ENCODE measurements around the gene PPT2. TPM values are rescaled to one million over a fixed set of nuclear protein-coding genes. Genes with fewer than 3 reads are reported as not detected.

The PPT2 gene
- polyA plus RNA-seq, 1 donor from 2014 or later: 330 TPM

- no peaks in the 10 kb centered on the region for H3K27me3 ChIP-seq (ENCODE audit: insufficient read depth, low read depth, low read length)
- TF ChIP-seq MXI1 (conservative IDR thresholded peaks at IDR 0.05; ENCODE audit: poor library complexity, severe bottlenecking): peak; percentile 25
- no peak for TF ChIP-seq CTCF (IDR thresholded peaks at IDR 0.05; ENCODE audit: poor library complexity, severe bottlenecking)
- no peak for TF ChIP-seq POLR2AphosphoS5 (IDR thresholded peaks at IDR 0.05)
- TF ChIP-seq TAF1 (IDR thresholded peaks at IDR 0.05; ENCODE audit: low read depth): no peak
- no peak for TF ChIP-seq RAD21 (conservative IDR thresholded peaks at IDR 0.05)
- H2AFZ ChIP-seq (ENCODE audit: low read depth, low read length): peak overlapping the region; percentile 69
- H3K4me3 ChIP-seq (ENCODE audit: low read length): peak overlapping the region; percentile 91
- H3K27ac ChIP-seq (ENCODE audit: low read length): peak overlapping the region; percentile 97
- H3K36me3 ChIP-seq (ENCODE audit: insufficient read depth, low read length): no peaks in the 10 kb centered on the region
- peaks cover 4% of the 10 kb centered on the region for H3F3A ChIP-seq (ENCODE audit: insufficient read depth, low read length, poor library complexity, severe bottlenecking)
- peaks cover 48% of the 10 kb centered on the region for H3K79me2 ChIP-seq (replicated peaks; ENCODE audit: insufficient read depth, low read length)
- no peaks in the 10 kb centered on the region for H3K9me2 ChIP-seq (ENCODE audit: insufficient read depth, low read length)
- peak overlapping the region; percentile 88 for H3K4me2 ChIP-seq (ENCODE audit: low read length)
- H3K9me3 ChIP-seq (ENCODE audit: low read length): no peaks in the 10 kb centered on the region
- no peaks in the 10 kb centered on the region for H4K20me1 ChIP-seq (ENCODE audit: insufficient read depth)
- H3K9ac ChIP-seq (ENCODE audit: low read length): peak overlapping the region; percentile 99
Observed at GRCh38 chr6:32175322-32175710, 21.4 kb downstream of the PPT2 start.

- H3K9me2 ChIP-seq (ENCODE audit: insufficient read depth, low read length): no peaks in the 10 kb centered on the region
- H3K4me2 ChIP-seq (ENCODE audit: low read length): peak within 1 kb of the TSS; percentile 90
- peaks cover 51% of the 10 kb centered on the region for H3K79me2 ChIP-seq (replicated peaks; ENCODE audit: insufficient read depth, low read length)
- TF ChIP-seq MXI1 (conservative IDR thresholded peaks at IDR 0.05; ENCODE audit: poor library complexity, severe bottlenecking): peak; percentile 30
- peak; percentile 89 for TF ChIP-seq POLR2AphosphoS5 (IDR thresholded peaks at IDR 0.05)
- no peak for TF ChIP-seq EP300 (conservative IDR thresholded peaks at IDR 0.05; ENCODE audit: poor library complexity, severe bottlenecking)
- TF ChIP-seq SMC3 (conservative IDR thresholded peaks at IDR 0.05; ENCODE audit: poor library complexity): peak; percentile 27
- no peak for TF ChIP-seq EZH2 (IDR thresholded peaks at IDR 0.05; ENCODE audit: borderline replicate concordance, insufficient read depth, low read length, poor library complexity, severe bottlenecking)
- TF ChIP-seq TAF1 (IDR thresholded peaks at IDR 0.05; ENCODE audit: low read depth): peak; percentile 83
- no peaks in the 10 kb centered on the region for H3K27me3 ChIP-seq (ENCODE audit: insufficient read depth, low read depth, low read length)
- H3K4me3 ChIP-seq (ENCODE audit: low read length): peak within 1 kb of the TSS; percentile 91
- no peaks in the 10 kb centered on the region for H3K36me3 ChIP-seq (ENCODE audit: insufficient read depth, low read length)
- H4K20me1 ChIP-seq (ENCODE audit: insufficient read depth): no peaks in the 10 kb centered on the region
- H2AFZ ChIP-seq (ENCODE audit: low read depth, low read length): peak within 1 kb of the TSS; percentile 69
- H3F3A ChIP-seq (ENCODE audit: insufficient read depth, low read length, poor library complexity, severe bottlenecking): peaks cover 4% of the 10 kb centered on the region
- H3K27ac ChIP-seq (ENCODE audit: low read length): peak within 1 kb of the TSS; percentile 97
- H3K9me3 ChIP-seq (ENCODE audit: low read length): no peaks in the 10 kb centered on the region
- peak within 1 kb of the TSS; percentile 99 for H3K9ac ChIP-seq (ENCODE audit: low read length)
Observed at GRCh38 chr6:32175711-32176475, 22.0 kb downstream of the PPT2 start, which contains the start of gene AGPAT1. AGPAT1 (minus strand) TSS chr6:32176084; CDS start chr6:32171496, 4,588 bp downstream.

- H3K9me2 ChIP-seq (ENCODE audit: insufficient read depth, low read length): no peaks in the 10 kb centered on the region
- peak overlapping the region; percentile 34 for H2AFZ ChIP-seq (ENCODE audit: low read depth, low read length)
- H3K9me3 ChIP-seq (ENCODE audit: low read length): no peaks in the 10 kb centered on the region
- peak overlapping the region; percentile 97 for H3K27ac ChIP-seq (ENCODE audit: low read length)
- H3K36me3 ChIP-seq (ENCODE audit: insufficient read depth, low read length): no peaks in the 10 kb centered on the region
- no peaks in the 10 kb centered on the region for H4K20me1 ChIP-seq (ENCODE audit: insufficient read depth)
- H3K4me3 ChIP-seq (ENCODE audit: low read length): peak overlapping the region; percentile 91
- no peaks in the 10 kb centered on the region for H3K27me3 ChIP-seq (ENCODE audit: insufficient read depth, low read depth, low read length)
- H3K9ac ChIP-seq (ENCODE audit: low read length): peak overlapping the region; percentile 99
- H3K4me2 ChIP-seq (ENCODE audit: low read length): peak overlapping the region; percentile 90
- peaks cover 51% of the 10 kb centered on the region for H3K79me2 ChIP-seq (replicated peaks; ENCODE audit: insufficient read depth, low read length)
- peaks cover 4% of the 10 kb centered on the region for H3F3A ChIP-seq (ENCODE audit: insufficient read depth, low read length, poor library complexity, severe bottlenecking)
- no peak for TF ChIP-seq REST (IDR thresholded peaks at IDR 0.05; ENCODE audit: borderline replicate concordance)
- TF ChIP-seq SMC3 (conservative IDR thresholded peaks at IDR 0.05; ENCODE audit: poor library complexity): no peak
- TF ChIP-seq POLR2AphosphoS5 (IDR thresholded peaks at IDR 0.05): no peak
- TF ChIP-seq MXI1 (conservative IDR thresholded peaks at IDR 0.05; ENCODE audit: poor library complexity, severe bottlenecking): no peak
- no peak for TF ChIP-seq TAF1 (IDR thresholded peaks at IDR 0.05; ENCODE audit: low read depth)
- TF ChIP-seq EP300 (conservative IDR thresholded peaks at IDR 0.05; ENCODE audit: poor library complexity, severe bottlenecking): no peak
- TF ChIP-seq RAD21 (conservative IDR thresholded peaks at IDR 0.05): no peak
- no peak for TF ChIP-seq EZH2 (IDR thresholded peaks at IDR 0.05; ENCODE audit: borderline replicate concordance, insufficient read depth, low read length, poor library complexity, severe bottlenecking)
- no peak for TF ChIP-seq CTCF (IDR thresholded peaks at IDR 0.05; ENCODE audit: poor library complexity, severe bottlenecking)
Observed at GRCh38 chr6:32176476-32177182, 22.7 kb downstream of the PPT2 start.

Measured in neural cell (in vitro differentiated cells).